Measurements from ENCODE around the gene CCND1.

GRCh38 chr11:69604055-69604454, 36.9 kb upstream of the CCND1 start:
- TF ChIP-seq GATA3 (IDR thresholded peaks at IDR 0.05; ENCODE audit: low read depth, low read length) (no peak), GATA2 (IDR thresholded peaks at IDR 0.05; ENCODE audit: low read depth, low read length) (no peak)

Measured in SH-SY5Y (cell line).